Astrocyte of the hippocampus (primary cell): ENCODE data around the gene PTH2.

Experiments used
- DNase-seq: peaks from one replicate; pipeline ENCODE4 v3.0.0; 2011; ENCODE audit warnings: low read depth, low spot score

Gene PTH2

DNA sequence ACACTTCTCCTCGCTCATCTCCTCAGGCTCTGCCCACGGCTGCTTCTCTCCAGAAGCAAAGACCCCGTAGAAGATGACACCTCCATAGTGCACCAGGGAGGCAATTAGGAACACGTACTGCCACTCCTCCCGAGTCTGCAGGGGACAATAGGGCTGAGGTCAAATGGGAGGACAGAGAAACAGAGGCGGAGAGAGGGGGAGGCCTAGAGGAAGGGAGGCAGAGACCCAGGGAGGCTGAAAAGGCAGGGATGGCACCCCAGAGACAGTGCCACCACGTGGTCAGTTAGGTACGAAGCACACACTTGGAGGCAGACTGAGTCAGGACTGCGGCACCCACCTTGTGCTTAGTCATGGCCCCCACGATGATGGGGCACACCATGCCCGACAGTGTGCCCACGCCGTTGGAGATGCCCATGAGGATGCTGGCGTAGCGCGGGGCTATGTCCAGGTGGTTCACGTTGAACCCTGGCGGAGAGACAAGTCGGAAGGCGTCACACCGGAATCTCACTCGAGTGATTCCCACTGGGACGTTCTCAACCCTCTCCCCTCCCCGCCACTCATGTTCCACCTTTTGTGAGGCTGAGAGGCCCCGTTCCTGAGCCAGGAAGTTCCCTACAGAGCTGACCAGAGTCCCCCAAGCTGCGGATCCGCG is 7.6 kb upstream of the PTH2 start:
- DNase-seq, result no peak

GRCh38 chr19:49430172-49430677 is 7.0 kb upstream of the PTH2 start:
- DNase-seq, result no peak

DNA sequence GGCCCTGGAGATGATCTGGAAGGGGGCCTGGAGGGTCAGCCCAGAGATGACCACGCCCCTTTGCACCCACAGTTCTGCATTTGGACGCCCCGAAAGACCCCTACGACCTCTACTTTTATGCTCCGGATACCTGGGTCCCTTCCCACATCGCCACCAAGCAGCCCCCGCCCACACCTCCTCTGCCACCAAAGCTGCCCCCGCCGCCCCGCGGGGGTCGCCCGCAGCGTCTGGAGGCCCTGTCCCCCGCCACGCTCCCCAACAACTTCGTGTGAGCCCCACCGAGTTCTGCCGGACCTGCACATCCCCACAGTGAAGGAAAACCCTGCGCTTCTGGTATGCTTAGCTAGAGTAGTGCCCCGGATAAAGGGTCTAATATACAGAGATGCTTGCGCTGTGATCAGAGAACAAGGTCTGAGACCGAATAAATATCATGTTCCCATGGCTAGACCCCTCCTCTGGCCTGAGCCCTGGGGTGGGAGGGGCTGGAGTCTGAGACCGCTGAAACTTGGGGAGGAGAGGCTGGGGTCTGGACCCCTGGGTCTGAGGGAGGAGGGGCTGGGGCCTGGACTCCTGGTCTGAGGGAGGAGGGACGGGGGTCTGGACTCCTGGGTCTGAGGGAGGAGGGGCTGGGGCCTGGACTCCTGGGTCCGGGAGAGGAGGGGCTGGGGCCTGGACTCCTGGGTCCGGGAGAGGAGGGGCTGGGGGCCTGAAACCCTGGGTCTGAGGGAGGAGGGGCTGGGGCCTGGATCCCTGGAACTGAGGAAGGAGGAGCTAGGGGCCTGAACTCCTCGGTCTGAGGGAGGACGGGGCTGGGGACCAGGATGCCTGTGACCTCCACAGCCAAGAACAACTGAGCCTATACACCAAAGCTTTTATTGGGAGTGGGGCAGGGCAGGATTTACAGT is 5.6 kb upstream of the PTH2 start:
- no peak for DNase-seq

- no peak for DNase-seq
These were observed 4.8 kb upstream of the PTH2 start for GRCh38 chr19:49427855-49428546.

DNA sequence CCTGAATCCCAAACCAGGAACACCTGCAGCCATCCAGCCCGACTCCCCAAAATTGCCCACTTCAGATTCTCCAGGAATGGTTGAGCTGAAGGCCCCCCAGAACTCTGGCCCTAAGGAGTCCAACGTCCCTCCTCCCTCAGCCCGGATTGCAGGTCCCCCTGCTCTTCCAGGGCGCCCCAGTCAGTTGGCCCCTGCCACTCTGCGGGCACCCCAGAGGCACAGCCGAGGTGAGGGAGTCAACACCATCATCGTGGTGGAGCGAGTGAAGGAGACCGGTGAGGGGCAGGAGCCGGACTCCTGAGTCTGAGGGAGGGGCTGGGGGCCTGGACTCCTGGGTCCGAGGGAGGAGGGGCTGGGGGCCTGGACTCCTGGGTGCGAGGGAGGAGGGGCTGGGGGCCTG is 4.1 kb upstream of the PTH2 start:
- no peak for DNase-seq

- no peak for DNase-seq
These were observed 2.8 kb upstream of the PTH2 start for GRCh38 chr19:49425922-49426592.

GRCh38 chr19:49425178-49425577 is 1.9 kb upstream of the PTH2 start, which contains the start of gene GFY:
TSS of gene GFY (plus strand) at chr19:49425388. CDS start at chr19:49426431, 1,043 bp downstream.
- no peak for DNase-seq

GRCh38 chr19:49423985-49424303 is 703 bp upstream of the PTH2 start:
- DNase-seq, result no peak

GRCh38 chr19:49422407-49423070 is 702 bp downstream of the PTH2 start:
- DNase-seq, result peak; percentile 49

- no peak for DNase-seq
These were observed 1.4 kb downstream of the PTH2 start for GRCh38 chr19:49421878-49422202.

- peak; percentile 76 for DNase-seq
These were observed 2.0 kb downstream of the PTH2 start for GRCh38 chr19:49421039-49421877.

DNA sequence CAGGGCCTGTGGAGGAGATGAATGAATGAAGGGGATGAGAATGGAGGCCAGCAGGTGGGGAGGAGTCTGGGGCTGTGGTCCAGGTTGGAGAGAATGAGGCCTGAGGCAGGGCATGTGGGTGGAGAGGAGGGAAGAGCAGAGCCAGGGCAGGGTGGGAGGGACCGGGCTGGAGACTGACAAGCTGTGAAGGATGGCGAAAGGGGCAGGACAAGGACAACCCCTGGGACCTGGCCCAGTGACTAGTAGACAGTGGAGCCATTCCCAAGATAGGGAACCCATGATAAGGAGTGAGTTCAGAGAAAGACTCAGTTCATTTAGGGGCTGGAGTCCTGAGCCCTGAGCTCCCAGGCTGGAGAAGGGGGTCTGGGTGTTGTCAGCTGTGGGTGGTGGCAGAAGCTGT is 3.0 kb downstream of the PTH2 start:
- DNase-seq, result no peak

DNA sequence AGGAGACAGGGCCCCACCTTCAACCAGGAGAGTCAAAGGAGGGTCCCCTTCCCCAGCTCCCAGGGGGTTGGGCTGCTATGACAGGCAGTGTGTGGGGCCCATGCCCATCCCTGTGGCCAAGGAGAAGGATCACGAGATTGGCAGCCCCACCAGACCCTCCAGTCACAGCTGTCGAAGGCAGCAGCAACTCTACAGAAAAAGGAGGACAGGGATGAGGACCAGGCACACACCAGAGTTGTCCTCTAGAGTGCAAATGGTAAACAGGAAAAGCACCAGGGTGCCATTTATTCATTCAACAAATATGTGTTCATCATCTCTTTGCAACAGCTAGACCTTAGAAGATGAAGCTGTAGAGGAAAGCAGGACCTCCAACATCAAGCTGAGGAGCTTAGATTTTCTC is 4.1 kb downstream of the PTH2 start:
- no peak for DNase-seq

DNA sequence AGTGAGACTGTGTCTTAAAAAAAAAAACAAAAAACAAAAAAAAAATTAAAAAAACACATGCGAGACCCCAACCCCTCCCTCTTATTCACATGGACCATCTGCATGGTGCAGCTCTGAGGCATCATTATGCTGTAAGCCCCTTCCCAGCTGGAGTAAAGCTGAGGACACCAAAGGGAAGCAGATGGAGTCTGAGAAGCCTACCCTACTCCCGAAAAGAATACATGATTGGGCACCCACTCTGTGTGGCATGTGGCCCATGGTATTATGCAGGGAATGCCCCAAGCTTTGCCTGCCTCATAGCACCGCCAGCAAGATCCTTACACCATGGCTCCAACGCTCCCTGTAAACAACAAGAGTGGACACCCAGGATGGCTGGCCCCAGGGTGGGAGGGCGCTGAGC is 4.7 kb downstream of the PTH2 start:
- no peak for DNase-seq

- DNase-seq, result no peak
These were observed 6.2 kb downstream of the PTH2 start for GRCh38 chr19:49417088-49417487.

DNA sequence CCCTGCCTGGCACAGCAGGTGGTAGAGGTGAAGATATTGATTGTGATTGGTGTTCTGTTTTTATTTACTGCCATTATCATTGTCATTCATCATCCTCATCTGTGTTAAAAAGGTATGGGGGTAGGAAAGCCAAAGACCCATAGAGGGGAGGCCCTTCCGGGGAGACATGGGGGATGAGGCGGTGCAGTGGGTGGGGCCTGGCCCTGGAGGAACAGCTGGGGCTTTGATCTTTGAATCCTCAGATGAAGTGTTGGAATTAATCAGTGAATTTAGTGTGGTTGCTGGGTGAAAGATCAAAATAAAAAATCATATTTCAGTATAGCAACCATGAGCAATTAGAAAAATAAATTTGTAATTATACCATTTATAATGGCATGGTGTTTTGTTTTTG is 7.4 kb downstream of the PTH2 start:
- no peak for DNase-seq

- DNase-seq, result no peak
These were observed 8.0 kb downstream of the PTH2 start for GRCh38 chr19:49415102-49415809.

GRCh38 chr19:49414256-49414655 is 9.0 kb downstream of the PTH2 start:
- no peak for DNase-seq

GRCh38 chr19:49413348-49413747 is 9.9 kb downstream of the PTH2 start:
- DNase-seq, result peak; percentile 40
